Skeletal muscle satellite cell (primary cell): ENCODE measurements around the gene SHTN1.

Experiments used
- H3K27me3 ChIP-seq: 2 replicates; pipeline ENCODE4 v1.7.0; 2013; ENCODE audit warnings: low read length; ENCODE audit not compliant: control insufficient read depth, insufficient read depth
- H3K36me3 ChIP-seq: 2 replicates; pipeline ENCODE4 v1.7.0; 2013; ENCODE audit warnings: mild to moderate bottlenecking, control low read depth, low read length; ENCODE audit not compliant: insufficient read depth
- H3K4me1 ChIP-seq: 2 replicates; pipeline ENCODE4 v1.7.0; 2013; ENCODE audit warnings: low read length; ENCODE audit not compliant: control insufficient read depth, insufficient read depth
- H3K4me2 ChIP-seq: 2 replicates; pipeline ENCODE4 v1.7.0; 2013; ENCODE audit warnings: mild to moderate bottlenecking, low read length
- H3K4me3 ChIP-seq: 2 replicates; pipeline ENCODE4 v1.7.0; 2013; ENCODE audit warnings: low read length
- H3K9ac ChIP-seq: 2 replicates; pipeline ENCODE4 v1.7.0; 2013; ENCODE audit warnings: mild to moderate bottlenecking, low read depth, low read length, moderate library complexity
- H3K9me3 ChIP-seq: replicated peaks from 2 replicates; pipeline ENCODE4 v1.7.0; 2013; ENCODE audit warnings: mild to moderate bottlenecking, control low read depth, low read length

SHTN1 gene

DNA sequence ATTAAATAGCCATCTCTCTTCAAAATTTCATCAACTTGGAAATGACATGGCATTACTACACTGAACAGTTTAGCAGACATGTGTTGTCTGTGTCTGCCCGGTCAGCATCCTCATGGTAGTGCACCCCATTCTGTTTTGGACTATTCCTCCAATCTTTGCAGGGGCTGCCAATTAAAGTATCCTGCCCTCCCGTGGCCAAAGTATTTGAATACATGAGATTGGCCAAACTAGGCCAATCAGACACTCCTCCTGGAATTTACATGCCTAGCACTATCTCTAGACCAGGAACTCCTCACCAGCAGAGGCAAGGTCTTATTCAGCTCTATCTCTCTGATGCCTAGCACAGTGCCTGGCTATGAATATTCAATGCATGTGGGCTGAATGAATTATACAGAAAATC, 4.4 kb downstream of the SHTN1 start:
- Histone ChIP-seq H3K36me3 (no peaks in the 10 kb centered on the region), H3K4me2 (no peak overlapping the region), H3K27me3 (no peaks in the 10 kb centered on the region), H3K9ac (no peak overlapping the region), H3K9me3 (no peaks in the 10 kb centered on the region), H3K4me1 (peaks cover 10% of the 10 kb centered on the region), H3K4me3 (no peak overlapping the region)

DNA sequence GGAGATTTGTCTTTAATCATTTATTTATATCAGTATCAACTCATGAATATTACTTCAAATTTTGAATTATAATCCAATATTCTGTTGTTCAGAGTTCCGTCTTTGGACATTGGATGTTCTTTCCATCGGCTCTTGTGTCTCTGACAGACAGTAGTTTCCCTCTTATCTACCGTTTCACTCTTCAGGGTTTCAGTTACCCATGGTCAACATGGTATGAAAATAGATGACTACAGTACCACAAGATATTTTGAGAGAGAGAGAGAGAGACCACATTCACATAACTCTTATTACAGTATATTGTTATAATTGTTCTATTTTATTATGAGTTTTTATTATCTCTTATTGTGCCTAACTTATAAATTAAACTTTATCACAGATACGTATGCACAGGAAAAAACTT, 6.8 kb downstream of the SHTN1 start:
- H3K4me2 ChIP-seq, result no peak overlapping the region
- H3K4me1 ChIP-seq, result no peaks in the 10 kb centered on the region
- H3K4me3 ChIP-seq, result no peak overlapping the region
- no peaks in the 10 kb centered on the region for H3K27me3 ChIP-seq
- no peaks in the 10 kb centered on the region for H3K9me3 ChIP-seq
- no peaks in the 10 kb centered on the region for H3K36me3 ChIP-seq
- no peak overlapping the region for H3K9ac ChIP-seq

DNA sequence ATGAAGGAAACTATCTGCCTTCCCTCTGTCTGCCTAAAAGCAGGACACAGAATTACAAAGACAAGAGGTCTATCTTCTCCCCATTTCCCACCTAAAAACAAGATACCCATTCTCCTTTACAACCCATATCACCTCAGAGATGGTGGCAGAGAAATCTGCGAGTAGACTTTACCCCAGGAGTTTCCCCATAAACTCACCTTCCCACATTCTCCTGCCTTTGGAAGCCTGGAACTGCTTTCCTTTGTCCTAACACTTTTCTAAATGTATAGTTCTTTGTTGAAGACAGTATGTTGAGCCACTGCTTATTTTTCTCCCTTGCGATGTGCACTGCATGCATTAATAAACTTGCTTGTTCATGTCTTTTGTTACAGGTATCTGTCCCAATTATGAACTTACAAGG, 8.0 kb downstream of the SHTN1 start:
- H3K9ac ChIP-seq, result no peak overlapping the region
- no peak overlapping the region for H3K4me3 ChIP-seq
- H3K4me2 ChIP-seq, result no peak overlapping the region
- no peaks in the 10 kb centered on the region for H3K27me3 ChIP-seq
- H3K9me3 ChIP-seq, result no peaks in the 10 kb centered on the region
- no peaks in the 10 kb centered on the region for H3K4me1 ChIP-seq
- H3K36me3 ChIP-seq, result no peaks in the 10 kb centered on the region

DNA sequence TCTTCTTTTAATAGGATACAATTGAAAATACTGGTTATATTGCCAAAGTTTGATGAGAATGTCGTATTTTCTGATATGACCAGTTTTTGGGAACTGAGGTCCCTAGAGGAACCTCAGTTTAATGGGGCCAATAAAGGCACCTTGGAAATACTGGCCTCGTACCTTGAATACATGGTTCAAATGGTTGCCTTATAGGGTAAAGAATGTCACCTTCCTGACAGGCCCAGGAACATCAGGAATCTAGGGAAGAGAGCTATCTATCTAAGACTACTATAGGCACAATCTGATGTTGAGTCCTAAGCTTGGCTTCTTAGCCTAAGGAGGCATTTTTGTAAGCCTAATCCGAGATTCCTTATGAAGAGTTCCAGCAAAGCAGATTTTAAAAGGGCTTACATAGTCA, 9.3 kb downstream of the SHTN1 start:
- Histone ChIP-seq H3K4me2 (no peak overlapping the region), H3K9me3 (no peaks in the 10 kb centered on the region), H3K27me3 (no peaks in the 10 kb centered on the region), H3K4me1 (no peaks in the 10 kb centered on the region), H3K4me3 (no peak overlapping the region), H3K9ac (no peak overlapping the region), H3K36me3 (no peaks in the 10 kb centered on the region)

DNA sequence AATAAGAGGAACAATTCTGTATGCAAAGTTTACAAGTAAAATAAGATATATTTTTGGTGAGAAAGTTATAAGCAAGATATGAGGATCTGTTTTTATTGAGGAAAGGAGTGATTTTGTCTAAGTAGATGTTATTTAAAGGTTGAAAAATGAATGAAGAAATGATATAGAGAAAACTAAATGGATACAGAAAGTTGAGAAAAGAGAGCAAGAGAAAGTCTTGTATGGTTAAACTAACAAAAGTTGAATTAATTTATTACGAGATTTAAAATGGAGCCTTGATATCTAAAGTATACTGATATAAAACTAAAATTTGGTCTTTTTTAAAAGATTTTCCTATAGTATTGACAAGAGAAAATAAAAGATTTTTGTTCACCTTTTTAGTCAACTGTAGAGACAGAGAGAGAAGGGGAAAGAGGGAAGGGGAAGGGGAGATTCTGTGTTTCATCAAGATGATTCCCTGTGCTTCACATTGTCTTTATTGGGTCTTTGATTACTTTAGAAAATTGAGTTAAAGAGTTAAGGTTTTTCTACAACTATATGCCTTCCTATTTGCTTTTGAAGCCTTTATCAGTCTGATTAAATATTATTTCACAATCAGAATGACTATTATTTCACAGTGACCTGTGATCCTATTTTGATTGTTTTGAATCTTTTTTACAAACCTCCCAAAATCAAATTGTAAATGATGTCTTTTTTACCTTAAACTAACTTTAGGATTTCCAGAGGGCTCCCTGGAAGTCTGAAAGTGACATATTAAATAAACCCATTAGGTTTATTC, 10.7 kb downstream of the SHTN1 start:
- H3K27me3 ChIP-seq, result no peaks in the 10 kb centered on the region
- no peak overlapping the region for H3K4me3 ChIP-seq
- no peaks in the 10 kb centered on the region for H3K4me1 ChIP-seq
- no peaks in the 10 kb centered on the region for H3K36me3 ChIP-seq
- no peaks in the 10 kb centered on the region for H3K9me3 ChIP-seq
- no peak overlapping the region for H3K9ac ChIP-seq
- H3K4me2 ChIP-seq, result no peak overlapping the region

DNA sequence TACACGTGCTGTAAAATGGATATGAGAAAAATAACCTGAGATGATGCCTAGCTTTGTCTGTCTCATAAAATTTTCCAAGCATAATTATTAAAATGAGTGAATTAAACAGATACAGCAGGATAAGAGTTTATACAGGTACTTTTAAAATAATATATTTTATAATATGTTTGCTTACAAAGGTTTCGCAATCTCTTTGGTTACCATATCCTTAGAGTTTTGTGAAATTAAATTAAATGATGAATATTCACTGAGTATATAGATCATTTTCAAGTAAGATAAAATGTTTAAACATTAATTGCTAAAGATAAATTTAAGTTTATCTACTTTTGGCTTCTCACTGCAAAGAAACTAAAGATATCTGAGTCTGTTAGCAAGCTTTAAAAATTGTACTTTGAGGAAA, 11.4 kb downstream of the SHTN1 start:
- Histone ChIP-seq H3K4me1 (no peaks in the 10 kb centered on the region), H3K36me3 (no peaks in the 10 kb centered on the region), H3K4me2 (no peak overlapping the region), H3K9me3 (no peaks in the 10 kb centered on the region), H3K9ac (no peak overlapping the region), H3K27me3 (no peaks in the 10 kb centered on the region), H3K4me3 (no peak overlapping the region)

DNA sequence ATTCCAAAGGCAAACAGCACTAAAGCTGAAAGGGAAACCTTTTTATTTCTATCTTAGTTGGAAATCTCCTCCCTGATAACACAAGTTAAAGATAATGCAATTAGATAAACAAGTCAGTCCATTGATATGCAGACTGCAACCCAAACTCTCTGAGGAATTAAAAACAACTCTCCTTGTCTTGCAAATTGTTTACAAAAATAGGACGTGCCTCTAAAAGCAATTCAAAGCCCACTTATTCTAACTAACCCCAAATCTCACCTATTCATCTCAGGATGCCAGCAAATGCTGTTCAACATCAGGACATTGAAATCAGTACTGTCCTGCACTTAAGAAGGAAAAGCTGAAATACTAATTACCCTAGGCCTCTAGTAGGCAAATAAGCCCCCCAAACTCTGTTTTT, 12.8 kb downstream of the SHTN1 start:
- Histone ChIP-seq H3K4me1 (no peaks in the 10 kb centered on the region), H3K9me3 (no peaks in the 10 kb centered on the region), H3K36me3 (no peaks in the 10 kb centered on the region), H3K4me3 (no peak overlapping the region), H3K9ac (no peak overlapping the region), H3K27me3 (no peaks in the 10 kb centered on the region), H3K4me2 (no peak overlapping the region)

DNA sequence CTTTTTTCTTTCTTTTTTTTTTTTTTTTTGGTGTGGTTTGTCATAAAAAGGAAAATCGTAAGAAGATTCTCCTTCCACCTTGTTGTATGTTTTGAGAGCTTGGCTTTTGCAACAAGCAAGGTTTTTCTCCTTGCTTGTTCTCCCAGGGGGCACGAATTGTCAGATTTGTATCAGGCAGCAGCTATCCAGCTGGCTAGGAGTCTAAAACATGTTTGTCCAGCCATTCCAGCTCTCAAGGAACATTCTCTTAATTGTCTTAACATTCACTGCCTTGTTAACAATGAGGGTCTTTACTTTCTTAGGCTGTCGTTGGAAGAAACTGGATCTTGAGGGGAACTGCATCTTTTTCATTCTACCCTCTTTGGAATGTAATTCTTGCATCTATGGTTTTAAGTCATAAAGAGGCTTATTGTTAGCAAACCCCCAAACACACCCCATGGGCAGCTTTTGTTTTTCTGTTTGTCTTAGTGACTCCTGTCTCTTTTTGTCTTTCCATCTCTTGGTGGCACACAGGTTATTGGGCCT, 14.6 kb downstream of the SHTN1 start:
- H3K9me3 ChIP-seq, result no peaks in the 10 kb centered on the region
- H3K4me1 ChIP-seq, result no peaks in the 10 kb centered on the region
- no peak overlapping the region for H3K9ac ChIP-seq
- no peaks in the 10 kb centered on the region for H3K27me3 ChIP-seq
- H3K36me3 ChIP-seq, result no peaks in the 10 kb centered on the region
- H3K4me3 ChIP-seq, result no peak overlapping the region
- H3K4me2 ChIP-seq, result no peak overlapping the region

DNA sequence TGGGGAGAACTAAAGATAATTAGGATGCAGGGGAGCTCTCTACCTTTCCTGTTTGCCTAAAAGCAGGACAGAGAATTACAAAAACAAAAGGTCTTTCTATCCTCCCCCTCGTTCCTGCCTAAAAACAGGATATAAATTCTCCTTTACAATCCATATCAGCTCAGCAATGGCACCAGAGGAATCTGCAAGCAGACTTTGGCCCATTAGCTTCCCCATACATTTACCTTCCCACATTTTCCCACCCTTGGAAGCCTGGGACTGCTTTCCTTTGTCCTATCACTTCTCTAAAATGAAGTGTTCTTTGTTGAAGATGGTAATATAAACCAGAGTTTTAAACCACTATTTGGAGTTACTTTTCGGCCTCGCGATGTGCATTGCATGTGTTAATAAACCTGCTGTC, 15.5 kb downstream of the SHTN1 start:
- Histone ChIP-seq H3K9ac (no peak overlapping the region), H3K9me3 (no peaks in the 10 kb centered on the region), H3K36me3 (no peaks in the 10 kb centered on the region), H3K4me2 (no peak overlapping the region), H3K27me3 (no peaks in the 10 kb centered on the region), H3K4me3 (no peak overlapping the region), H3K4me1 (no peaks in the 10 kb centered on the region)

DNA sequence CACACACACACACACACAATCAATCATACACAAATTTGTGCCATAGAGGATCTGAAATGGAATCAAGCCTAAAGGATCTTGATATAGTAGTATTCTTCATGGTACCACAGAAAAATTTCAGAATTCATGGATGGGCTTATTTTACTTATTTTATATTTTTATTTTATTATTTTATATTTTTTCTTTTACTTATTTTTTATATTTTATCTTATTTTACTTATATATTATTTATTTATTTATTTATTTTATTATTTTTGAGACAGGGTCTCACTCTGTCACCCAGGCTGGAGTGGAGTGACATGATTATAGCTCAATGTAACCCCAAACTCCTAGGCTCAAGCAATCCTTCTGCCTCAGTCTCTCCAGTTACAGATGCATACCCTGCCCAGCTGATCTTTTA, 16.7 kb downstream of the SHTN1 start:
- H3K9ac ChIP-seq, result no peak overlapping the region
- no peaks in the 10 kb centered on the region for H3K36me3 ChIP-seq
- H3K4me2 ChIP-seq, result no peak overlapping the region
- no peaks in the 10 kb centered on the region for H3K27me3 ChIP-seq
- H3K9me3 ChIP-seq, result no peaks in the 10 kb centered on the region
- no peak overlapping the region for H3K4me3 ChIP-seq
- no peaks in the 10 kb centered on the region for H3K4me1 ChIP-seq

DNA sequence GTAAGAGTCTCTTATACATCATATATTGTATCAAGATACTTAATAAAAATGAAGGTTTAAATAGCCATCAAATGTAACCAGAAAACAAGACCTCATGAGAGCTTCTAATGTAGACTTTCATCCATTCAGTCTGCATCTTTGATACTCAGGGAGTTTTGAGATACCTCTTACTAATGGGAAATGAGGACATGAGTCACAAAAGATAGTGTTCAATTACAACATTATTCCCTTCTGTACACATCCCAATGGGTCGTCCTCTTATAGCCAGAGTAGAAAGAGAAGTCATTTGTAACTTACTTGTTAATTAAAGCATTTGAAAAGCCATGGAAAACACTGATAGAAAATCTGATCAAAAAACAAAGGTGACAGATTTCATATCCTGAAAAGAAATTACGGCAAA, 19.4 kb downstream of the SHTN1 start:
- H3K9me3 ChIP-seq, result no peaks in the 10 kb centered on the region
- H3K4me3 ChIP-seq, result no peak overlapping the region

More for the DNA sequence above, 19.4 kb downstream of the SHTN1 start:
- H3K4me2 ChIP-seq, result no peak overlapping the region
- H3K36me3 ChIP-seq, result no peaks in the 10 kb centered on the region
- no peaks in the 10 kb centered on the region for H3K4me1 ChIP-seq
- H3K9ac ChIP-seq, result no peak overlapping the region
- no peaks in the 10 kb centered on the region for H3K27me3 ChIP-seq
